ENCODE results near the gene ARNT2. TPM values are rescaled to one million over a fixed set of nuclear protein-coding genes. Genes with fewer than 3 reads are reported as not detected.

Gene ARNT2
- total and polyA plus RNA-seq, 4 donors = 2.0 to 12.2 (median 5.5) TPM

DNA sequence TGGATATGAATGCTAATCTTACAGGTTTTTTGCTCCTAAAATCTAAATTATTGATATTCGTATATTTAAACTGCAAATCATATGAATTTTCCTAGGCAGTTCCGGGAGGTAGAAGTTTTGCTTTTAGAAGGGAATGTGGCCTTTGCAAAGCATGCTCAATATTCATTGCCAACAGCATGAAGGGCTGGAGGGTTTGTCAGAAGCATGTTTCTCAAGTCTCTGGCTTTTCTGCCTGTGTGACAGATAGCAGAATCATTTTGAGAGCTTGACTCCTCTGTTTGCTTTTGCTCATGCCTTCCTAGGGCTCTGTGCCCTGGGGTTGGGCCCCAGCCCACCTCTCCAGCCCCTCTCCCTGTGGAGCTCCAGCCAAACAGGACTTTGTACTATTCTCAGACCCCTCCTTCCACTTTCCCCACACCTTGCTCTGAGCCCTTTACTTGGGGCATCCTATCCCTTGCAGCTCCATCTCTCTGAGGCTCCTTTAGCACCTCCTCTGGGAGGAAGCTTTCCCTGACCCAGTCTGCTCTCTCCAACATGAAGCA lies 91.3 kb downstream of the ARNT2 start:
- H3K36me3 ChIP-seq (ENCODE audit: control insufficient read depth in 4 of 4, insufficient read depth in 4 of 4, low read length in 4 of 4) = peaks cover 0 to 3% (median 0%) of the 10 kb centered on the region in 4 donors
- ATAC-seq (ENCODE audit: insufficient read depth, low FRiP score) (no peak), DNase-seq (no peak)
- 87 to 91% methylated on average over 2 of the region's 2 CpGs for WGBS, 2 donors
- H3K4me1 ChIP-seq (ENCODE audit: control insufficient read depth in 5 of 5, insufficient read depth in 5 of 5, low read length in 5 of 5) = peaks cover 0 to 33% (median 11%) of the 10 kb centered on the region in 5 donors
- no peaks in the 10 kb centered on the region for H3K27me3 ChIP-seq (ENCODE audit: control insufficient read depth in 3 of 3, insufficient read depth in 3 of 3, low read length in 2 of 3)
- no peak overlapping the region for H3K9ac ChIP-seq (ENCODE audit: insufficient read depth in 1 of 2, low read length in 2 of 2)
- TF ChIP-seq CTCF (IDR thresholded peaks at IDR 0.05; ENCODE audit: control extremely low read depth, extremely low read depth) = no peak
- no peak overlapping the region for H3K27ac ChIP-seq (ENCODE audit: low read depth in 1 of 2, low read length in 1 of 2)
- H3K4me3 ChIP-seq = no peak overlapping the region
- no peaks in the 10 kb centered on the region for H3K9me3 ChIP-seq (ENCODE audit: control insufficient read depth in 4 of 4, insufficient read depth in 3 of 4, low read length in 3 of 4)

GRCh38 chr15:80496096-80496495 lies 91.9 kb downstream of the ARNT2 start:
- no peak for DNase-seq
- 92 to 94% methylated on average over 2 of the region's 2 CpGs for WGBS, 2 donors

GRCh38 chr15:80497221-80497620 lies 93.0 kb downstream of the ARNT2 start:
- DNase-seq = no peak
- Histone ChIP-seq H3K4me1 (ENCODE audit: control insufficient read depth in 5 of 5, insufficient read depth in 5 of 5, low read length in 5 of 5) (peaks cover 0 to 33% (median 11%) of the 10 kb centered on the region in 5 donors), H3K4me3 (no peak overlapping the region), H3K36me3 (ENCODE audit: control insufficient read depth in 4 of 4, insufficient read depth in 4 of 4, low read length in 4 of 4) (no peaks in the 10 kb centered on the region), H3K9me3 (ENCODE audit: control insufficient read depth in 4 of 4, insufficient read depth in 3 of 4, low read length in 3 of 4) (no peaks in the 10 kb centered on the region), H3K9ac (ENCODE audit: insufficient read depth in 1 of 2, low read length in 2 of 2) (no peak overlapping the region), H3K27me3 (ENCODE audit: control insufficient read depth in 3 of 3, insufficient read depth in 3 of 3, low read length in 2 of 3) (no peaks in the 10 kb centered on the region), H3K27ac (ENCODE audit: low read depth in 1 of 2, low read length in 1 of 2) (no peak overlapping the region)
- no peak for TF ChIP-seq CTCF (IDR thresholded peaks at IDR 0.05; ENCODE audit: control extremely low read depth, extremely low read depth)
- no peak for ATAC-seq (ENCODE audit: insufficient read depth, low FRiP score)
- WGBS, 2 donors = 94 to 95% methylated on average over 1 of the region's 1 CpG

More at GRCh38 chr15:80496096-80496495, 91.9 kb downstream of the ARNT2 start:
- Histone ChIP-seq H3K27ac (ENCODE audit: low read depth in 1 of 2, low read length in 1 of 2) (no peak overlapping the region), H3K27me3 (ENCODE audit: control insufficient read depth in 3 of 3, insufficient read depth in 3 of 3, low read length in 2 of 3) (no peaks in the 10 kb centered on the region), H3K9ac (ENCODE audit: insufficient read depth in 1 of 2, low read length in 2 of 2) (no peak overlapping the region), H3K4me3 (no peak overlapping the region), H3K36me3 (ENCODE audit: control insufficient read depth in 4 of 4, insufficient read depth in 4 of 4, low read length in 4 of 4) (no peaks in the 10 kb centered on the region), H3K4me1 (ENCODE audit: control insufficient read depth in 5 of 5, insufficient read depth in 5 of 5, low read length in 5 of 5) (peaks cover 0 to 33% (median 11%) of the 10 kb centered on the region in 5 donors), H3K9me3 (ENCODE audit: control insufficient read depth in 4 of 4, insufficient read depth in 3 of 4, low read length in 3 of 4) (no peaks in the 10 kb centered on the region)
- no peak for ATAC-seq (ENCODE audit: insufficient read depth, low FRiP score)
- TF ChIP-seq CTCF (IDR thresholded peaks at IDR 0.05; ENCODE audit: control extremely low read depth, extremely low read depth) = no peak

- Histone ChIP-seq H3K27ac (ENCODE audit: low read depth in 1 of 2, low read length in 1 of 2) (no peak overlapping the region), H3K4me3 (no peak overlapping the region), H3K9ac (ENCODE audit: insufficient read depth in 1 of 2, low read length in 2 of 2) (no peak overlapping the region), H3K4me1 (ENCODE audit: control insufficient read depth in 5 of 5, insufficient read depth in 5 of 5, low read length in 5 of 5) (peaks cover 6 to 22% (median 9%) of the 10 kb centered on the region in 5 donors), H3K27me3 (ENCODE audit: control insufficient read depth in 3 of 3, insufficient read depth in 3 of 3, low read length in 2 of 3) (no peaks in the 10 kb centered on the region), H3K9me3 (ENCODE audit: control insufficient read depth in 4 of 4, insufficient read depth in 3 of 4, low read length in 3 of 4) (no peaks in the 10 kb centered on the region), H3K36me3 (ENCODE audit: control insufficient read depth in 4 of 4, insufficient read depth in 4 of 4, low read length in 4 of 4) (peaks cover 0 to under 1% (median 0%) of the 10 kb centered on the region in 4 donors)
- DNase-seq = no peak
- TF ChIP-seq CTCF (IDR thresholded peaks at IDR 0.05; ENCODE audit: control extremely low read depth, extremely low read depth) = no peak
- no peak for ATAC-seq (ENCODE audit: insufficient read depth, low FRiP score)
- WGBS, 2 donors = 63 to 79% methylated on average over 4 of the region's 4 CpGs
Measured at GRCh38 chr15:80498652-80499051, 94.5 kb downstream of the ARNT2 start.
